Transverse colon (tissue), 3 donors: Measurements from ENCODE around the gene SCYL2.
"Not testable (repeated sequence)": the region's sequence is repeated elsewhere in the genome, so short reads cannot be mapped to it uniquely, and the experiment has no call there.

Experiments used
- POLR2A ChIP-seq: fragments of 450-650 bp; IDR thresholded peaks from one replicate; pipeline ENCODE4 v1.6.1; 2016; ENCODE audit warnings: antibody characterized with exemption, mild to moderate bottlenecking, moderate library complexity
- TF ChIP-seq, protein P1 (sequence below), 5 experiments: fragments of 200-600 bp in 3 of 5; fragments of 450-650 bp in 2 of 5; sonication (generic) in 3 of 5; IDR thresholded peaks; 1 replicate in 2 of 5; 2 replicates in 3 of 5; pipeline ENCODE4 v1.5.1; 2016 to 2017; ENCODE audit warnings: antibody characterized with exemption in 5 of 5, inconsistent platforms in 3 of 5, mild to moderate bottlenecking in 2 of 5, moderate library complexity in 1 of 5

DNA sequence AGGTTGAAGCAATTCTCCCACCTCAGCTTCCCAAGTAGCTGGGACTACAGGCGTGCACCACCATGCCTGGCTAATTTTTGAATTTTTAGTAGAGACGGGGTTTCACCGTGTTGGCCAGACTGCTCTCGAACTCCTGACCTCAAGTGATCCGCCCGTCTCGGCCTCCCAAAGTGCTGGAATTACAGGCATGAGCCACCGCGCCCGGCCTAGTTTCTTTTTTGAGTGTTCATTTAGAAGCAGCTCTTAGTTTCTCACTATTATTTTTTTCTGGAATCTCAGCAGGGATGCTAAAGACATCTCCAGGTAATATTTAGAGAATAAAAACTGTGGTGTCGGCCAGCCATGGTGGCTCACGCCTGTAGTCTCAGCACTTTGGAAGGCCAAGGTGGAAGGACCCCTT, 17.6 kb downstream of the SCYL2 start:
- TF ChIP-seq, protein P1, sequence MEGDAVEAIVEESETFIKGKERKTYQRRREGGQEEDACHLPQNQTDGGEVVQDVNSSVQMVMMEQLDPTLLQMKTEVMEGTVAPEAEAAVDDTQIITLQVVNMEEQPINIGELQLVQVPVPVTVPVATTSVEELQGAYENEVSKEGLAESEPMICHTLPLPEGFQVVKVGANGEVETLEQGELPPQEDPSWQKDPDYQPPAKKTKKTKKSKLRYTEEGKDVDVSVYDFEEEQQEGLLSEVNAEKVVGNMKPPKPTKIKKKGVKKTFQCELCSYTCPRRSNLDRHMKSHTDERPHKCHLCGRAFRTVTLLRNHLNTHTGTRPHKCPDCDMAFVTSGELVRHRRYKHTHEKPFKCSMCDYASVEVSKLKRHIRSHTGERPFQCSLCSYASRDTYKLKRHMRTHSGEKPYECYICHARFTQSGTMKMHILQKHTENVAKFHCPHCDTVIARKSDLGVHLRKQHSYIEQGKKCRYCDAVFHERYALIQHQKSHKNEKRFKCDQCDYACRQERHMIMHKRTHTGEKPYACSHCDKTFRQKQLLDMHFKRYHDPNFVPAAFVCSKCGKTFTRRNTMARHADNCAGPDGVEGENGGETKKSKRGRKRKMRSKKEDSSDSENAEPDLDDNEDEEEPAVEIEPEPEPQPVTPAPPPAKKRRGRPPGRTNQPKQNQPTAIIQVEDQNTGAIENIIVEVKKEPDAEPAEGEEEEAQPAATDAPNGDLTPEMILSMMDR (IDR thresholded peaks at IDR 0.05): not testable (repeated sequence)
- not testable (repeated sequence) for TF ChIP-seq POLR2A
